SK-N-MC (cell line): Measurements from ENCODE around the gene SLC12A5.

Experiments
- EZH2 ChIP-seq: fragments of 200-600 bp; sonication (generic); IDR thresholded peaks from one replicate; pipeline ENCODE4 v1.6.1; 2017; ENCODE audit warnings: antibody characterized with exemption
- POLR2AphosphoS5 ChIP-seq: IDR thresholded peaks from 2 replicates; pipeline ENCODE4 v1.6.1; 2012; ENCODE audit warnings: mild to moderate bottlenecking, low read depth, low read length, borderline replicate concordance

DNA sequence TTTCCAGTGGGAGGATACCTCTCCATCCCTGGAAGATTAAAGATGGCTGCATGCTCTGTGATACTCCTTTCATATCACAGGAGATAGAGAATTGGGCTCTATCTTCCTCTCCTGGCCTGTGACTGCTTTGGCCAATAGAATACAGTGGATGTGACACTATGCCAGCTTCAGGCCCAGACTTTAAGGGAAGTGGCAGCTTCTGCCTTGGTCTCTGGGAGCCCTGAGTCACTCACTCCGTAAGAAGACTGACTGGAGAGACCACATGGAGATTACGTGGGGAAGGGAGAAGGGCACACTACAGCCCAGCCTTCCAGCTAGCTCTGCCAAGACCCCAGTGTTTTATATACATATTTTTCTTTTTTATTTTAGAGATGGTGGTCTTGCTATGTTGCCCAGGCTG lies 30.7 kb upstream of the SLC12A5 start:
- no peak for TF ChIP-seq EZH2
- TF ChIP-seq POLR2AphosphoS5 = no peak
